Peyer's patch (tissue), 4 donors: ENCODE data around the gene SCD. TPM values are rescaled to one million over a fixed set of nuclear protein-coding genes. Genes with fewer than 3 reads are reported as not detected.

Source experiments
- DNase-seq, 3 donors: peaks; one replicate each; pipeline ENCODE4 v3.0.0-alpha.2; 2017 to 2019
- H3K27ac ChIP-seq, 4 donors: fragments of 200-600 bp; sonication (generic); one replicate each; pipeline ENCODE4 v1.5.1; 2016 to 2019
- H3K27me3 ChIP-seq, 2 donors: fragments of 200-600 bp; sonication (generic); one replicate each; pipeline ENCODE4 v1.5.1; 2019
- H3K36me3 ChIP-seq, 3 donors: fragments of 200-600 bp; sonication (generic); one replicate each; pipeline ENCODE4 v1.5.1; 2016 to 2019
- H3K4me1 ChIP-seq, 4 donors: fragments of 200-600 bp; sonication (generic); one replicate each; pipeline ENCODE4 v1.5.1; 2016 to 2019
- H3K4me3 ChIP-seq, 4 donors: fragments of 200-600 bp; sonication (generic); 1 replicate in 3 of 4; 2 replicates in 1 of 4; pipeline ENCODE4 v1.5.1; 2016 to 2019; ENCODE audit warnings: mild to moderate bottlenecking in 1 of 4
- H3K9me3 ChIP-seq, 4 donors: fragments of 200-600 bp; sonication (generic); one replicate each; pipeline ENCODE4 v1.5.1; 2016 to 2019; ENCODE audit warnings: mild to moderate bottlenecking in 1 of 4
- CTCF ChIP-seq, 6 experiments: fragments of 450-650 bp in 4 of 6; fragments of 200-600 bp in 2 of 6; sonication (generic) in 1 of 6; IDR thresholded peaks; one replicate each; pipeline ENCODE4 v1.5.1; 2017 to 2019; ENCODE audit warnings: antibody characterized with exemption in 6 of 6, mild to moderate bottlenecking in 3 of 6, moderate library complexity in 1 of 6
- POLR2A ChIP-seq, 2 donors: fragments of 450-650 bp; IDR thresholded peaks; one replicate each; pipeline ENCODE4 v1.5.1; 2017; ENCODE audit warnings: antibody characterized with exemption in 2 of 2, mild to moderate bottlenecking in 2 of 2, moderate library complexity in 2 of 2
- total RNA-seq, 4 donors: library from RNA; depleted of rRNA; stranded (reverse); fragments of >200 nt; gene quantifications; one replicate each; pipeline ENCODE4 v1.1.0, GENCODE V29; 2016

The SCD gene
- total RNA-seq, 4 donors from 2014 or later: 7.8 to 69.9 (median 34.2) TPM

- no peak overlapping the region for H3K4me3 ChIP-seq
- no peaks in the 10 kb centered on the region for H3K9me3 ChIP-seq
- H3K27ac ChIP-seq: no peak overlapping the region
- no peaks in the 10 kb centered on the region for H3K4me1 ChIP-seq
- DNase-seq: no peak
- H3K27me3 ChIP-seq: no peaks in the 10 kb centered on the region
- TF ChIP-seq CTCF (IDR thresholded peaks at IDR 0.05) (no peak), POLR2A (IDR thresholded peaks at IDR 0.05) (no peak)
- H3K36me3 ChIP-seq: no peaks in the 10 kb centered on the region
Observed at GRCh38 chr10:100307684-100308083, 39.3 kb upstream of the SCD start.

- H3K27ac ChIP-seq: no peak overlapping the region
- DNase-seq: no peak
- no peak overlapping the region for H3K4me3 ChIP-seq
- no peaks in the 10 kb centered on the region for H3K9me3 ChIP-seq
- no peaks in the 10 kb centered on the region for H3K4me1 ChIP-seq
- no peaks in the 10 kb centered on the region for H3K36me3 ChIP-seq
- TF ChIP-seq POLR2A (IDR thresholded peaks at IDR 0.05) (no peak), CTCF (IDR thresholded peaks at IDR 0.05) (no peak)
- no peaks in the 10 kb centered on the region for H3K27me3 ChIP-seq
Observed at GRCh38 chr10:100311298-100311697, 35.7 kb upstream of the SCD start.

- Histone ChIP-seq H3K27me3 (no peaks in the 10 kb centered on the region), H3K9me3 (no peaks in the 10 kb centered on the region), H3K4me3 (no peak overlapping the region), H3K27ac (no peak overlapping the region), H3K36me3 (no peaks in the 10 kb centered on the region), H3K4me1 (no peaks in the 10 kb centered on the region)
- no peak for TF ChIP-seq POLR2A (IDR thresholded peaks at IDR 0.05)
- no peak for DNase-seq
Observed at GRCh38 chr10:100315615-100316014, 31.4 kb upstream of the SCD start.

- Histone ChIP-seq H3K4me3 (no peak overlapping the region), H3K9me3 (no peaks in the 10 kb centered on the region), H3K4me1 (no peaks in the 10 kb centered on the region), H3K36me3 (no peaks in the 10 kb centered on the region), H3K27ac (no peak overlapping the region), H3K27me3 (no peaks in the 10 kb centered on the region)
- DNase-seq: no peak
- no peak for TF ChIP-seq CTCF (IDR thresholded peaks at IDR 0.05)
- TF ChIP-seq POLR2A (IDR thresholded peaks at IDR 0.05): no peak
Observed at GRCh38 chr10:100318207-100318606, 28.8 kb upstream of the SCD start.

- Histone ChIP-seq H3K4me1 (no peaks in the 10 kb centered on the region), H3K9me3 (no peaks in the 10 kb centered on the region)
- no peak for TF ChIP-seq CTCF (IDR thresholded peaks at IDR 0.05)
- TF ChIP-seq POLR2A (IDR thresholded peaks at IDR 0.05): no peak
Observed at GRCh38 chr10:100319707-100320402, 27.2 kb upstream of the SCD start.

GRCh38 chr10:100325158-100325557 is 21.9 kb upstream of the SCD start:
- no peaks in the 10 kb centered on the region for H3K36me3 ChIP-seq
- TF ChIP-seq CTCF (IDR thresholded peaks at IDR 0.05) (no peak), POLR2A (IDR thresholded peaks at IDR 0.05) (no peak)
- no peak overlapping the region for H3K4me3 ChIP-seq
- no peak overlapping the region for H3K27ac ChIP-seq
- no peaks in the 10 kb centered on the region for H3K9me3 ChIP-seq
- H3K27me3 ChIP-seq: no peaks in the 10 kb centered on the region
- no peaks in the 10 kb centered on the region for H3K4me1 ChIP-seq
- no peak for DNase-seq

More at GRCh38 chr10:100319707-100320402, 27.2 kb upstream of the SCD start:
- H3K27ac ChIP-seq: no peak overlapping the region
- H3K27me3 ChIP-seq: no peaks in the 10 kb centered on the region
- no peaks in the 10 kb centered on the region for H3K36me3 ChIP-seq
- no peak for DNase-seq
- H3K4me3 ChIP-seq: no peak overlapping the region
